Measurements from ENCODE around the gene APC.

APC gene

GRCh38 chr5:112737463-112738190 lies at the start of gene APC:
TSS of gene APC (plus strand) at chr5:112737885. CDS start at chr5:112754891, 17,006 bp downstream.
- in situ Hi-C loops (cut with MboI; ENCODE audit: low sequenced_read_pairs, unreplicated experiment): no loop called here
- DNase-seq (ENCODE audit: low spot score): peak; percentile 91
- no peak for TF ChIP-seq CTCF (IDR thresholded peaks at IDR 0.05; ENCODE audit: borderline replicate concordance, control extremely low read depth, extremely low read depth, insufficient read depth, missing control alignments)

GRCh38 chr5:112689155-112689909 lies 48.4 kb upstream of the APC start:
- DNase-seq (ENCODE audit: low spot score): no peak
- TF ChIP-seq CTCF (IDR thresholded peaks at IDR 0.05; ENCODE audit: borderline replicate concordance, control extremely low read depth, extremely low read depth, insufficient read depth, missing control alignments): no peak
- in situ Hi-C loops (cut with MboI; ENCODE audit: low sequenced_read_pairs, unreplicated experiment): no loop called here

GRCh38 chr5:112690605-112691338 lies 46.9 kb upstream of the APC start:
- in situ Hi-C loops (cut with MboI; ENCODE audit: low sequenced_read_pairs, unreplicated experiment): no loop called here
- TF ChIP-seq CTCF (IDR thresholded peaks at IDR 0.05; ENCODE audit: borderline replicate concordance, control extremely low read depth, extremely low read depth, insufficient read depth, missing control alignments): no peak
- DNase-seq (ENCODE audit: low spot score): no peak

- DNase-seq (ENCODE audit: low spot score): no peak
- no peak for TF ChIP-seq CTCF (IDR thresholded peaks at IDR 0.05; ENCODE audit: borderline replicate concordance, control extremely low read depth, extremely low read depth, insufficient read depth, missing control alignments)
- in situ Hi-C loops (cut with MboI; ENCODE audit: low sequenced_read_pairs, unreplicated experiment): no loop called here
These were observed 46.4 kb upstream of the APC start for GRCh38 chr5:112691339-112691680.

GRCh38 chr5:112691758-112692157 lies 45.9 kb upstream of the APC start:
- peak; percentile 34 for TF ChIP-seq CTCF (IDR thresholded peaks at IDR 0.05; ENCODE audit: borderline replicate concordance, control extremely low read depth, extremely low read depth, insufficient read depth, missing control alignments)
- in situ Hi-C loops (cut with MboI; ENCODE audit: low sequenced_read_pairs, unreplicated experiment): no loop called here
- peak; percentile 12 for DNase-seq (ENCODE audit: low spot score)

- TF ChIP-seq CTCF (IDR thresholded peaks at IDR 0.05; ENCODE audit: borderline replicate concordance, control extremely low read depth, extremely low read depth, insufficient read depth, missing control alignments): no peak
- in situ Hi-C loops (cut with MboI; ENCODE audit: low sequenced_read_pairs, unreplicated experiment): no loop called here
- no peak for DNase-seq (ENCODE audit: low spot score)
These were observed 45.2 kb upstream of the APC start for GRCh38 chr5:112692472-112692871.

All from GM13976 (cell line).